Measurements from ENCODE around the gene ELF1. TPM values are rescaled to one million over a fixed set of nuclear protein-coding genes. Genes with fewer than 3 reads are reported as not detected.
A peak's percentile ranks its signal among the peaks of the same experiment; 100 is the strongest.

The ELF1 gene
- 10 to 100 TPM; 62.0 to 86.2 TPM for total RNA-seq

GRCh38 chr13:41019011-41019487 lies at the start of gene ELF1:
TSS of gene ELF1 (minus strand) at chr13:41019316. CDS start at chr13:40982054, 37,262 bp downstream.
- Mint-ChIP-seq H3K9me3 (no peaks in the 10 kb centered on the region), H3K27ac (peak within 1 kb of the TSS; percentile 95 to 97), H3K36me3 (peaks cover 13 to 22% of the 10 kb centered on the region in 2 donors)
- DNase-seq (ENCODE audit: low spot score in 2 of 2) (no peak), ATAC-seq (peak; percentile 88 to 95)

- ATAC-seq (no peak), DNase-seq (ENCODE audit: low spot score in 2 of 2) (no peak)
- peaks cover 10 to 21% of the 10 kb centered on the region in 2 donors for H3K36me3 Mint-ChIP-seq
- no peak overlapping the region for H3K27ac Mint-ChIP-seq
- no peaks in the 10 kb centered on the region for H3K9me3 Mint-ChIP-seq
These were observed 46.0 kb upstream of the ELF1 start for GRCh38 chr13:41065078-41065477.

- DNase-seq (ENCODE audit: low spot score in 2 of 2) (no peak), ATAC-seq (no peak)
- no peak overlapping the region for H3K27ac Mint-ChIP-seq
- peaks cover 16 to 21% of the 10 kb centered on the region in 2 donors for H3K36me3 Mint-ChIP-seq
- no peaks in the 10 kb centered on the region for H3K9me3 Mint-ChIP-seq
These were observed 45.4 kb upstream of the ELF1 start for GRCh38 chr13:41064493-41064892.

DNA sequence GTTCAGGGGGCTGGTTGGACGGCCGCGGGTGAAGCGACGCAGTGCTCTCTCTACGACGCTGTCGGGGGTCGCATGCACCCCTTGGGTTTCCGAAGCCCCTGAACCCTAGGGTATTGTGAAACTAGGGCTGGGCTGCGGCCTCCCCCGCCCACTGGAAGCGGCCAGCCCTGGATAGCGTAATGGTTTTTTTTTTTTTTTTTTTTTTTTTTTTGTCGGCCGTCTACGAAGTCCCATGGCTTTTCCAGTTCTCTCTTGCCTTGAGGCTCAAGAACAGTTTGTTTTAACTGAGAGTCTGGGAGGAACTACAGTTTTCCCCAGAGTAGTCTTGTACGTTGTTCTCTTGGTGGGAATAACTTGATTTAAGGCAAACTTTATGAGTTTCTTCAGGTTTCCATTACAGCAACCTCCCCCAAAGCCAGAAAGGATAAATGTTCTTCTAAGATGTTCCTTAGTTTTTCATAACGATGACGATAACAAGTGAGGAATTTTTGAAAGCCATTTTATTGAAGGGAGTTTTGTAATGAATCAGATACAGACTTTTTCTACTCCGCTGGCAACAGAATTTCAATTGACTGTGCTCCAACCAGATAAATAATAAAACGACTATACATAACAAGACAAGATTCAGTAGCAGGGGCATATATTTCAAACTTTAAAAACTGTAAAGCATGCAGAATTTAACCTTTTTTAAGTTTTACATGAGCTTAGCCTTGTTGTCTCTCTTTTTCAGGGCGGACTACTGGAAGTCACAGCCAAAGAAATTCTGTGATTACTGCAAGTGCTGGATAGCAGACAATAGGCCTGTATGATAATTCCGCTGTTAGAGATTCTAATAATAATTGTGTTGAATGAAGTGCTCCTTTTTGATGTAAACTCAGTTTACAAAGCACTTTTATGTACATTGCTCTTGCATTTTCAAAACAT lies 43.1 kb upstream of the ELF1 start:
- peaks cover 12 to 21% of the 10 kb centered on the region in 2 donors for H3K36me3 Mint-ChIP-seq
- H3K27ac Mint-ChIP-seq = peak overlapping the region; percentile 98 to 100
- peak; percentile 23 to 39 for ATAC-seq
- no peak for DNase-seq (ENCODE audit: low spot score in 2 of 2)
- H3K9me3 Mint-ChIP-seq = no peaks in the 10 kb centered on the region

DNA sequence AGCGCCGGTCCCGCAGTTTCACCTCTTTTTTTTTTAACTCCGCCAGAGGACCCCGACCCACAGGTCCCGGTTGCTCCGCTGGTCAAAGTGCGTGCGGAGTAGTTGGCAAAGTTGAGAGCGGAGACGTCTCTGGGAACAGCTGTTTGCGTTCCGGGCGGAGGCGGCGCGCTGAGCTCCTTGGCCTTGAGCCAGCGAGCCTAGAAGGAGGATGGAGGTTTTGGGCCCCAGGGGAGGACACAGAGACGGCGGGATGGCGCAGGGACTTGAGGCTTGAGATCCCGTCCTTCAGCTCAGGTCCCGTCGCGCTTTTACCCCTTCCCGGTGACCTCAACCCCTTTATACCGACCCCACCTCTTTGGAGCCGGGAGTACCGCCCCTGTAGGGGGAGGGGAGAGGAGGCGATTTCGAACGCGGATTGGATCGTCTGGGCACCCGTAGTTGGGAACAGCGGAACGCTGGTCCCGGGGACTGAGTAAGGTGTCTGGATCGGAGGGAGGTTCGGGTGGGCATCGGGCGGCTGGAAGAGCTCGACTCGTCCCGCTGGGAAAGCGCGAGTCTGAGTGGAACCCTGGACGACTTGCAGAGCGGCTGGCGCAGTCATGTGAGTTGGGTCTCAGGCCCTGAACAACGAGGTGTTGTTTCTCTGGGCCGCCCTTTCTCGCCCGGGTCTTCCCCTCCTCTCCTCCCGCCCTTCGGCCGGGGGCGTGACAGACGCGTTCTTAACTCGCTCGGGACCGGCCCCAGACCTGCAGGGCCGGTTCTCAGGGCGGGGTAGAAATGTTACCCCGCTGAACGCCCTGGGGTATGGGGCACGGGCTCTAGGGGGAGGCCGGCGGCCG lies 42.2 kb upstream of the ELF1 start, which contains the start of gene WBP4:
TSS of gene WBP4 (plus strand) at position 435 of the 839 bp plus-strand sequence. CDS start at position 600, 165 bp downstream.
- Mint-ChIP-seq H3K9me3 (no peaks in the 10 kb centered on the region), H3K27ac (peak within 1 kb of the TSS; percentile 98 to 100), H3K36me3 (peaks cover 9 to 21% of the 10 kb centered on the region in 2 donors)
- ATAC-seq (peak; percentile 81 to 82), DNase-seq (ENCODE audit: low spot score in 2 of 2) (peak; percentile 87 to 93)

DNA sequence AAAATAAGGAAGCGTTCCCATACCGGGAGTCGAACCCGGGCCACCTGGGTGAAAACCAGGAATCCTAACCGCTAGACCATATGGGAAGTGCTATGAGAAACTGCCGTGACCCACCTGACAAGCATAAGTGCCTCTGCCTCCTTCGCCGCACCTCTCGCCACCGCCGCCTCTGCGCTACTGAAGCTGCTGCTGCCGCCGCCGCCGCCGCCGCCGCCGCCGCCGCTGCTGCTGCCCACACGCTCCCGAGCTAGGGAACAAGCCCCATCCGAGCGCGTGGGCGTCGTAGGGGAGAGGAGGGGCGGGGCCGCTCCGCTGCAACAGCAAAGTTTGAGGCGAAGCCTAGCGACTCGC lies 41.6 kb upstream of the ELF1 start:
- peak; percentile 84 to 89 for DNase-seq (ENCODE audit: low spot score in 2 of 2)
- H3K9me3 Mint-ChIP-seq = no peaks in the 10 kb centered on the region
- peak overlapping the region; percentile 98 to 100 for H3K27ac Mint-ChIP-seq
- ATAC-seq = peak; percentile 52 to 62
- H3K36me3 Mint-ChIP-seq = peaks cover 9 to 21% of the 10 kb centered on the region in 2 donors

DNA sequence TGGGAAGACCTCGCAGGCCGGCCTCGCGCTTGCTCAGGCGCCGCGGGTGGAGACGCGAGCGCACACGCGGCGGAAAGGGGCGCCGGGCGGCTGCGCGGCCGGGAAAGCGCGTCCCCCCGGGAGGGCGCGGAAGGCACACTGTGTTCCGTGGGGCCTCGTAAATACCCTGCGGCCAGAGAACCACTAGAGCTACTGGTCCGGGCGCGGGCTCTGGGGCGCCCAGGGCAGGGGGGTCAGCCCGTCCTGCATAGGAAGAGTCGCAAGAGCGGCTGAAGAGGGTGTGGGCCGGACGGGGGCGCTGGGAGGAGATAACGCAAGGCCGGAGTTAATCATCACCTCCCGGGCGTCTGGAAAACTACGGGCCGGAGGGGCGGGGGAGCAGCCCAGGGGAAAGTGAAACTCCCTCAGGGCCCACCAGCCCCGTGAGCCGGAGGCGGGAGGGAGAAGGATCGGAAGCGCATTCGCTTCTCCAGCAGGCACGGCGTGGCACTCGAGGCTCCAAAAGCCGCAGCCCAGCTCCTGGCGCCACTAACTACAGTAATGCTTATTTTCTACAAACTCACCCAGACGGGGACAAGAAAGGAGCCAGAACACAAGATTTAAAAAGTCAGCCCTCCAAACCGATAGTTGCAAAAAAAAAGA lies 41.1 kb upstream of the ELF1 start:
- ATAC-seq = peak; percentile 45 to 55
- Mint-ChIP-seq H3K36me3 (peaks cover 9 to 21% of the 10 kb centered on the region in 2 donors), H3K9me3 (no peaks in the 10 kb centered on the region), H3K27ac (peak overlapping the region; percentile 98 to 100)
- DNase-seq (ENCODE audit: low spot score in 2 of 2) = peak; percentile 69 to 88

DNA sequence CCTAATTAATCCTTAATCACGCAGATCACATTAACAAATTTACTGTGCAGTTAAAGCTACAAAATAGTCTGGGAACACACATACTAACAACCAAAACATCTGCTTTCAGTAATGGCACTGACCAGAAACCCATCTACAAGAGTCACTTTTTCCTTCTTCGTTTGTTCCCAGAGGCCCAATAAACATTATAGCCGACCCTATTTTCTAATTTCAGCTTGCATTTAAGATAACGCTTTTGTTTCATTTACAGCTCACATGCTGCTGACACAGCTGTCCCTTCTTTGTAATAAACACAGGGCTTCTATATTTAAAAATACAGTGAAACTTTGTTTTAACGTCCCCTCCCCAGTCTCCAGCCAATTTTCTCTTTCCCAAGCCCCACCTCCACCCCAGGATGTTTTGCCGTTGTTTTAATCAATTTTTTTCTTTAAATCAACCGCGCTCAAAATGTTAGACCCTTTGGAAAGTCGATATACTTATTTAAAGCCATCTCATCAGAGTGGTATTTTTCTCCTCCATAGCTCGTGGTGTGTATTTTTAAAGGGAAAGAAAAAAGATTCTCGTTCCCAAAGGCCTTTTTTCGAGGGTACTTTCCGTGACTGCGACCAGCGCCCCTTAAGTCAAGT lies 40.5 kb upstream of the ELF1 start:
- no peak for ATAC-seq
- Mint-ChIP-seq H3K27ac (peak overlapping the region; percentile 93 to 98), H3K36me3 (peaks cover 9 to 21% of the 10 kb centered on the region in 2 donors), H3K9me3 (no peaks in the 10 kb centered on the region)
- no peak for DNase-seq (ENCODE audit: low spot score in 2 of 2)

GRCh38 chr13:41058295-41059070 lies 39.4 kb upstream of the ELF1 start:
- ATAC-seq (no peak), DNase-seq (ENCODE audit: low spot score in 2 of 2) (no peak)
- no peaks in the 10 kb centered on the region for H3K9me3 Mint-ChIP-seq
- peak overlapping the region; percentile 93 to 98 for H3K27ac Mint-ChIP-seq
- peaks cover 9 to 21% of the 10 kb centered on the region in 2 donors for H3K36me3 Mint-ChIP-seq

DNA sequence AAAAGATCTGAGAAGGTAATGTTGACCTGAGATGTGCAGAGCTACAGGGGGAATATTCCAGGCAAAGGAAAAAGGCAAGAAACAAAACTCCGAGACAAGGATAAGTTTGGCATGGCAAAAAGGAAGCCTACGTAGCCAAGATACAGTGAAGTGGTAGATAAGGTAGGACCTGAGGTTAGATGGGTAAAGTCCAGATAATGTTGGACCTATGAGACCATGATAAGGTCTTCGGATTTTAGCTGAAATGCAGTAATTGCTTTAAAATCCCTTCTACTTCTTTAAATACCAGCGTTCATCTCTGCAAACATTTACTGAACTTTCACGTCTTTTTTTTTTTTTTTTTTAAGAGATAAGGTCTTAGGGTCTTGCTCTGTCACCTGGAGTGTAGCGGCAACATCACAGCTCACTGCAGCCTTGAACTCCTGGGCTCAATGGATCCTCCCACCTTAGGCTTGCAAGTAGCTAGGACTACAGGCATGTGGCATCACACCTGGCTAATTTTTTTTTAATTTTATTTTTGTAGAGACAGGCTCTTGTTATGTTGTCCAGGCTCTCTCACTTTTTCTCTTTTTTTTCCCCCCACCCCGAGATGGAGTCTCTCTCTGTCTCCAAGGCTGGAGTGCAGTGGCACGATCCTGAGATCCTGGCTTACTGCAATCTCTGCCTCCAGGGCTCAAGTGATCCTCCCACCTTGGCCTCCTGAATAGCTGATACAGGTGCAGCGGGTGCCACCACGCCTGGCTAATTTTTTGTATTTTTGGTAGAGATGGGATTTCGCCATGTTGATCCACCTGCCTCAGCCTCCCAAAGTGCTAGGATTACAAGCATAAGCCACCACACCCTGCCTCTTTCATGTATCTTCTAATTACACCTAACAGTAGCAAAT lies 38.0 kb upstream of the ELF1 start:
- H3K9me3 Mint-ChIP-seq = no peaks in the 10 kb centered on the region
- no peak for ATAC-seq

GRCh38 chr13:41056194-41056593 lies 37.1 kb upstream of the ELF1 start:
- ATAC-seq (no peak), DNase-seq (ENCODE audit: low spot score in 2 of 2) (no peak)
- no peak overlapping the region for H3K27ac Mint-ChIP-seq
- no peaks in the 10 kb centered on the region for H3K9me3 Mint-ChIP-seq
- H3K36me3 Mint-ChIP-seq = peaks cover 4 to 15% of the 10 kb centered on the region in 2 donors

More for the DNA sequence above, 38.0 kb upstream of the ELF1 start:
- Mint-ChIP-seq H3K27ac (no peak overlapping the region), H3K36me3 (peaks cover 4 to 16% of the 10 kb centered on the region in 2 donors)
- DNase-seq (ENCODE audit: low spot score in 2 of 2) = no peak

DNA sequence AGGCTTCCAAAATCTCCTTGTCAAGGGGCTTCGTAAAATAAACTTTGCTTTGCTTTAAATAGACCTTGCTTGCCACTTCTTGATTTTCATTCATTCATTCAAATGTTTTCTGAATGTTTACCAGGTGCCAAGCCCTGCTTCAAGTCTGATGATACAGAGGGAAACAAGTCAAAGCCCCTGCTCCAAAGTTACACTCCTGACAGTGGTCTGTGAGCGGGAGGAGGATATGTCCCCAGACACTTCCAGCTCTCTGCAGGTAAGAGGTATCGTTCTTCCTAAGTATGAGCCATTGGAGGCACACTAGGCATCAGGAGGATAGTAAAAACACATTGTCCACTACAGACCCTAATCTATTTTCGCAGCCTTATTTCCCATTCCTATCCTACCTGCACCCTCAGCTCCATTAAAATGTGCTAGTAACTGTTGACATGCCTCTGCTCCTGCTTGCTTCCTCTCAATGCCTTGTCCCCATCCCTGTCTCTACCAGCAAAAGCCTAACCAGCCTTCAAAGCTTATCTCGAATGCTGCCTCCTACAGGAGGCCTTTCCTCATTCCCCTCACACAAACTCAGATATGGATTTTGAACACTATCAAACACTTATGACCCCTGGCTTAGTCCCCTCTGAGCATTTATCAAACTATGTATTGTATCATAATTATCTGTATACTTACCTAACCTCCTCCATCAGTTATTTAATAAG lies 36.0 kb upstream of the ELF1 start:
- no peaks in the 10 kb centered on the region for H3K9me3 Mint-ChIP-seq
- H3K36me3 Mint-ChIP-seq = peaks cover 4 to 10% of the 10 kb centered on the region in 2 donors
- DNase-seq (ENCODE audit: low spot score in 2 of 2) (no peak), ATAC-seq (no peak)
- H3K27ac Mint-ChIP-seq = peak overlapping the region in 1 of 2 donors; percentile 6

DNA sequence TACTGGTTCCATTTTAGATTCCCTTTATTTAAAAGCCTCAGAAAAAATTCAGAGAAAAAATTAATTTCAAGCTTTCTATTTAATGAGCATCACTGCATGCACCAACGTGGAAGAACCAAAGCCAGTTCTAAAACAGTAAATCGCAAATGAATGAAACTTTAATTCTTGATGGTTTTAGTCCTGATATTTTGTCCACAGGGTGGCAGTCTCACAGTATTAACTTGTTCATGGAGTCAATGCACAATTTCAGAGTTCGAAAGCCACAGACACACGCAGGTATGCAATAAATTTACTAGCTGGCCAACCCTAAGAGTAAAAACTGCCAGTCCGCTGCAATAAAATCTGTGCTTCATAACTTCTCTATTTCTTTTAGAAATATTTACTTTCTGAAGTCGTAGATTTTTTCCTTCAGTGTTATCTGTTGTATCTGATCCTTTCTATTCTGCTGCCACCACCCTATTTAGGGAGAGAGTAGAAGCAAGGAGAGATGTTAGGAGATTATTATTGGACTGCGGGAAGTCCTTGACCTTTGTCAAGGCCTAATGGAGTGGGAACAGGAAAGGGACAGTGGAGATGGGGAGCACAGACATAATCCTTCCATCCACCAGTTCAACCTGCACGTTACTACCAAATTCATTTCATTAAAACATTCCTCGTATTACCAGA lies 35.2 kb upstream of the ELF1 start:
- H3K36me3 Mint-ChIP-seq = peaks cover 3 to 10% of the 10 kb centered on the region in 2 donors
- DNase-seq (ENCODE audit: low spot score in 2 of 2) (peak in 1 of 2 donors; percentile 28), ATAC-seq (peak; percentile 43 to 65)
- peaks cover 0 to 5% of the 10 kb centered on the region in 2 donors for H3K9me3 Mint-ChIP-seq
- no peak overlapping the region for H3K27ac Mint-ChIP-seq
